ENCODE data around the gene PIM3.

Gene PIM3

GRCh38 chr22:49997932-49998717 is 37.6 kb downstream of the PIM3 start:
- H3K9me3 Mint-ChIP-seq, result no peaks in the 10 kb centered on the region
- ATAC-seq (replicated peaks; ENCODE audit: extremely low read depth, poor library complexity, severe bottlenecking) (no peak), DNase-seq (ENCODE audit: low spot score in 2 of 2) (no peak)
- H3K4me3 Mint-ChIP-seq, result peak overlapping the region; percentile 7
- H3K4me1 Mint-ChIP-seq, result peaks cover 10% of the 10 kb centered on the region
- H3K27me3 Mint-ChIP-seq, result no peaks in the 10 kb centered on the region
- H3K27ac Mint-ChIP-seq (ENCODE audit: low read depth), result no peak overlapping the region
- no peaks in the 10 kb centered on the region for H3K36me3 Mint-ChIP-seq (ENCODE audit: insufficient read depth)

- no peaks in the 10 kb centered on the region for H3K27me3 Mint-ChIP-seq
Measured at GRCh38 chr22:49998718-49999062, 38.1 kb downstream of the PIM3 start.

GRCh38 chr22:49999063-49999945 is 38.7 kb downstream of the PIM3 start:
- H3K4me3 Mint-ChIP-seq, result no peak overlapping the region
- ATAC-seq (replicated peaks; ENCODE audit: extremely low read depth, poor library complexity, severe bottlenecking) (no peak), DNase-seq (ENCODE audit: low spot score in 2 of 2) (no peak)
- H3K4me1 Mint-ChIP-seq, result peaks cover 6% of the 10 kb centered on the region
- no peak overlapping the region for H3K27ac Mint-ChIP-seq (ENCODE audit: low read depth)
- no peaks in the 10 kb centered on the region for H3K27me3 Mint-ChIP-seq
- no peaks in the 10 kb centered on the region for H3K9me3 Mint-ChIP-seq
- no peaks in the 10 kb centered on the region for H3K36me3 Mint-ChIP-seq (ENCODE audit: insufficient read depth)

More at GRCh38 chr22:49998718-49999062, 38.1 kb downstream of the PIM3 start:
- DNase-seq (ENCODE audit: low spot score in 2 of 2) (no peak), ATAC-seq (replicated peaks; ENCODE audit: extremely low read depth, poor library complexity, severe bottlenecking) (no peak)
- no peaks in the 10 kb centered on the region for H3K36me3 Mint-ChIP-seq (ENCODE audit: insufficient read depth)
- H3K9me3 Mint-ChIP-seq, result no peaks in the 10 kb centered on the region
- H3K27ac Mint-ChIP-seq (ENCODE audit: low read depth), result no peak overlapping the region
- H3K4me3 Mint-ChIP-seq, result peak overlapping the region; percentile 7
- H3K4me1 Mint-ChIP-seq, result peaks cover 6% of the 10 kb centered on the region

GRCh38 chr22:49999946-50000586 is 39.5 kb downstream of the PIM3 start:
- ATAC-seq (replicated peaks; ENCODE audit: extremely low read depth, poor library complexity, severe bottlenecking) (no peak), DNase-seq (ENCODE audit: low spot score in 2 of 2) (no peak)
- Mint-ChIP-seq H3K9me3 (no peaks in the 10 kb centered on the region), H3K4me3 (no peak overlapping the region), H3K4me1 (peaks cover 3% of the 10 kb centered on the region), H3K27me3 (no peaks in the 10 kb centered on the region), H3K27ac (ENCODE audit: low read depth) (no peak overlapping the region), H3K36me3 (ENCODE audit: insufficient read depth) (no peaks in the 10 kb centered on the region)

GRCh38 chr22:50000587-50001387 is 40.2 kb downstream of the PIM3 start:
- H3K27ac Mint-ChIP-seq (ENCODE audit: low read depth), result no peak overlapping the region
- no peaks in the 10 kb centered on the region for H3K4me1 Mint-ChIP-seq
- H3K36me3 Mint-ChIP-seq (ENCODE audit: insufficient read depth), result no peaks in the 10 kb centered on the region
- H3K4me3 Mint-ChIP-seq, result no peak overlapping the region
- no peaks in the 10 kb centered on the region for H3K9me3 Mint-ChIP-seq
- H3K27me3 Mint-ChIP-seq, result no peaks in the 10 kb centered on the region
- DNase-seq (ENCODE audit: low spot score in 2 of 2) (no peak), ATAC-seq (replicated peaks; ENCODE audit: extremely low read depth, poor library complexity, severe bottlenecking) (no peak)

- no peak overlapping the region for H3K27ac Mint-ChIP-seq (ENCODE audit: low read depth)
- no peak for ATAC-seq (replicated peaks; ENCODE audit: extremely low read depth, poor library complexity, severe bottlenecking)
- H3K4me3 Mint-ChIP-seq, result no peak overlapping the region
- no peaks in the 10 kb centered on the region for H3K27me3 Mint-ChIP-seq
- no peaks in the 10 kb centered on the region for H3K4me1 Mint-ChIP-seq
- DNase-seq (ENCODE audit: low spot score in 2 of 2), result no peak
- no peaks in the 10 kb centered on the region for H3K9me3 Mint-ChIP-seq
- H3K36me3 Mint-ChIP-seq (ENCODE audit: insufficient read depth), result no peaks in the 10 kb centered on the region
Measured at GRCh38 chr22:50001388-50002231, 41.0 kb downstream of the PIM3 start.

GRCh38 chr22:50002791-50003190 is 42.2 kb downstream of the PIM3 start:
- no peak for ATAC-seq (replicated peaks; ENCODE audit: extremely low read depth, poor library complexity, severe bottlenecking)
- no peaks in the 10 kb centered on the region for H3K36me3 Mint-ChIP-seq (ENCODE audit: insufficient read depth)
- H3K27me3 Mint-ChIP-seq, result no peaks in the 10 kb centered on the region
- DNase-seq (ENCODE audit: low spot score in 2 of 2), result no peak
- H3K4me1 Mint-ChIP-seq, result no peaks in the 10 kb centered on the region
- H3K27ac Mint-ChIP-seq (ENCODE audit: low read depth), result no peak overlapping the region
- H3K9me3 Mint-ChIP-seq, result no peaks in the 10 kb centered on the region
- H3K4me3 Mint-ChIP-seq, result no peak overlapping the region

GRCh38 chr22:50004918-50005317 is 44.3 kb downstream of the PIM3 start:
- DNase-seq (ENCODE audit: low spot score in 2 of 2), result no peak
- no peak for ATAC-seq (replicated peaks; ENCODE audit: extremely low read depth, poor library complexity, severe bottlenecking)
- Mint-ChIP-seq H3K27me3 (no peaks in the 10 kb centered on the region), H3K4me1 (no peaks in the 10 kb centered on the region), H3K4me3 (no peak overlapping the region), H3K27ac (ENCODE audit: low read depth) (no peak overlapping the region), H3K36me3 (ENCODE audit: insufficient read depth) (no peaks in the 10 kb centered on the region), H3K9me3 (no peaks in the 10 kb centered on the region)

- no peak overlapping the region for H3K4me3 Mint-ChIP-seq
- H3K4me1 Mint-ChIP-seq, result peaks cover 11% of the 10 kb centered on the region
- no peak overlapping the region for H3K27ac Mint-ChIP-seq (ENCODE audit: low read depth)
- H3K9me3 Mint-ChIP-seq, result no peaks in the 10 kb centered on the region
- no peaks in the 10 kb centered on the region for H3K36me3 Mint-ChIP-seq (ENCODE audit: insufficient read depth)
- ATAC-seq (replicated peaks; ENCODE audit: extremely low read depth, poor library complexity, severe bottlenecking) (no peak), DNase-seq (ENCODE audit: low spot score in 2 of 2) (no peak)
- H3K27me3 Mint-ChIP-seq, result peaks cover 10% of the 10 kb centered on the region
Measured at GRCh38 chr22:50007057-50007511, 46.5 kb downstream of the PIM3 start.

- no peak for ATAC-seq (replicated peaks; ENCODE audit: extremely low read depth, poor library complexity, severe bottlenecking)
- Mint-ChIP-seq H3K9me3 (no peaks in the 10 kb centered on the region), H3K4me1 (peaks cover 11% of the 10 kb centered on the region), H3K4me3 (peak overlapping the region; percentile 25), H3K36me3 (ENCODE audit: insufficient read depth) (no peaks in the 10 kb centered on the region), H3K27me3 (peaks cover 13% of the 10 kb centered on the region), H3K27ac (ENCODE audit: low read depth) (no peak overlapping the region)
- DNase-seq (ENCODE audit: low spot score in 2 of 2), result no peak
Measured at GRCh38 chr22:50008151-50009040, 47.8 kb downstream of the PIM3 start.

- no peak overlapping the region for H3K27ac Mint-ChIP-seq (ENCODE audit: low read depth)
- peak overlapping the region; percentile 20 for H3K4me3 Mint-ChIP-seq
- peaks cover 11% of the 10 kb centered on the region for H3K4me1 Mint-ChIP-seq
- H3K36me3 Mint-ChIP-seq (ENCODE audit: insufficient read depth), result no peaks in the 10 kb centered on the region
- peaks cover 13% of the 10 kb centered on the region for H3K27me3 Mint-ChIP-seq
- ATAC-seq (replicated peaks; ENCODE audit: extremely low read depth, poor library complexity, severe bottlenecking) (no peak), DNase-seq (ENCODE audit: low spot score in 2 of 2) (no peak)
- H3K9me3 Mint-ChIP-seq, result no peaks in the 10 kb centered on the region
Measured at GRCh38 chr22:50009251-50009650, 48.7 kb downstream of the PIM3 start.

Data from central memory CD8-positive, alpha-beta T cell (primary cell).